VCaP (cell line): ENCODE measurements around the gene ZSCAN26.
A peak's percentile ranks its signal among the peaks of the same experiment; 100 is the strongest.

Experiments used
- H3K27ac ChIP-seq: fragments of 450-650 bp; 2 replicates; pipeline ENCODE4 v1.5.1; 2017
- TF ChIP-seq, protein P1 (sequence below): fragments of 450-650 bp; conservative IDR thresholded peaks from 2 replicates; pipeline ENCODE4 v1.5.1; 2017; ENCODE audit warnings: mild to moderate bottlenecking, moderate library complexity

Gene ZSCAN26

GRCh38 chr6:28248916-28249315 lies 18.0 kb upstream of the ZSCAN26 start:
- TF ChIP-seq, protein P1, sequence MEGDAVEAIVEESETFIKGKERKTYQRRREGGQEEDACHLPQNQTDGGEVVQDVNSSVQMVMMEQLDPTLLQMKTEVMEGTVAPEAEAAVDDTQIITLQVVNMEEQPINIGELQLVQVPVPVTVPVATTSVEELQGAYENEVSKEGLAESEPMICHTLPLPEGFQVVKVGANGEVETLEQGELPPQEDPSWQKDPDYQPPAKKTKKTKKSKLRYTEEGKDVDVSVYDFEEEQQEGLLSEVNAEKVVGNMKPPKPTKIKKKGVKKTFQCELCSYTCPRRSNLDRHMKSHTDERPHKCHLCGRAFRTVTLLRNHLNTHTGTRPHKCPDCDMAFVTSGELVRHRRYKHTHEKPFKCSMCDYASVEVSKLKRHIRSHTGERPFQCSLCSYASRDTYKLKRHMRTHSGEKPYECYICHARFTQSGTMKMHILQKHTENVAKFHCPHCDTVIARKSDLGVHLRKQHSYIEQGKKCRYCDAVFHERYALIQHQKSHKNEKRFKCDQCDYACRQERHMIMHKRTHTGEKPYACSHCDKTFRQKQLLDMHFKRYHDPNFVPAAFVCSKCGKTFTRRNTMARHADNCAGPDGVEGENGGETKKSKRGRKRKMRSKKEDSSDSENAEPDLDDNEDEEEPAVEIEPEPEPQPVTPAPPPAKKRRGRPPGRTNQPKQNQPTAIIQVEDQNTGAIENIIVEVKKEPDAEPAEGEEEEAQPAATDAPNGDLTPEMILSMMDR = no peak

DNA sequence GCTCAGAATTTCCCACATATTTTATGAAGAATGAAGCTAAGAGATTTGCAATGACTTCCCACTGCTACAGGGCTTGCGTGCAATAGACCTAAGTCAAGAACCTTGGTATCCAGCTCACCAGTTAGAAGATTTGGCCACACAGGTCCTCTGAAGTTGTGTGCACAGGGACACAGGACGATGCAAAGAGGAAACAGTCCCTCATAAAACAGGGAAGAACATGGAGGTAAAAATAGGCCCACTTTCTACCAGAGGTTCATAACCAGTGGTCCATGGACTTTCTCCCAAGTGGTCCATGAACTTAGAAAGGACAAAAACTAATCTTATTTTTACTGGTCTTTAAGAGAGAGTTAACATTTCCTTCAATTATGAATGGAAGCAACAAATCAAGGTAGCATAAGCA lies 16.2 kb upstream of the ZSCAN26 start:
- TF ChIP-seq, protein P1 = no peak
- H3K27ac ChIP-seq = no peak overlapping the region

More at GRCh38 chr6:28248916-28249315, 18.0 kb upstream of the ZSCAN26 start:
- H3K27ac ChIP-seq = no peak overlapping the region

DNA sequence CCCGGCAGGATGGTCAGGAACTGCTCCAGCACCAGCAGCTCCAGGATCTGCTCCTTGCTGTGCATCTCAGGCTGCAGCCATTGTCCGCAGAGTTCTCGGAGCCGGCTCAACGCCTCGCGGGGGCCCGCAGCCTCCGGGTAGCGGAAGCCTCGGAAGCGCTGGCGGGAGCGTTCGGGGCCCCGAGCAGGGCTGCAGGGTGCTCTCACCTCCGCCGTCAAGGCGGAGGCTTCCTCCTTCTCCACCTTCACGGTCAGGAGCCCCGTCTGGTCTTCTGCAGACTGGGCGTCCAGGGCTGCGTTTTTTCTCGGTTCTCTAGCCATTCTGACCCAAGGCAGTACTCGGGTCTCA lies 15.3 kb upstream of the ZSCAN26 start:
- TF ChIP-seq, protein P1 = no peak
- H3K27ac ChIP-seq = peak overlapping the region; percentile 72

- TF ChIP-seq, protein P1 = no peak
- peak within 1 kb of the TSS; percentile 72 for H3K27ac ChIP-seq
Observed at GRCh38 chr6:28252009-28252975, 14.7 kb upstream of the ZSCAN26 start, which contains the start of gene ZKSCAN4. Gene ZKSCAN4 (minus strand): TSS chr6:28252269. CDS start chr6:28251980, 289 bp downstream.

- H3K27ac ChIP-seq = no peak overlapping the region
- TF ChIP-seq, protein P1 = no peak
Observed at GRCh38 chr6:28254121-28254519, 12.8 kb upstream of the ZSCAN26 start.

DNA sequence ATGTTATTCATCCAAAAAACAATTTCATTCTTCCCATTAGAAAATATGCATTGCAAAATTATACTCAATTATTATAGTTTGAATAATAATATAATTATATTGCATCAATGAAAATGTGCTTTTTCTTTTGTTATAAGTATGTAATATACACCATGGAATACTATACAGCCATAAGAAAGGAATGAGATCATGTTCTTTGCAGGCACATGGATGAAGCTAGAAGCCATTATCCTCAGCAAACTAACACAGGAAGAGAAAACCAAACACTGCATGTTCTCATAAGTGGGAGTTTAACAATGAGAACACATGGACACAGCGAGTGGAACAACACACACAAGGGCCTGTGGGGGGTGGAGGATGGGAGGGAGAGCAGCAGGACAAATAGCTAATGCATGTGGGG lies 9.9 kb upstream of the ZSCAN26 start:
- no peak overlapping the region for H3K27ac ChIP-seq
- TF ChIP-seq, protein P1 = no peak

GRCh38 chr6:28258877-28259777 lies 7.8 kb upstream of the ZSCAN26 start, which contains the start of gene NKAPL:
Gene NKAPL (plus strand): TSS chr6:28259297. CDS start chr6:28259372, 75 bp downstream.
- TF ChIP-seq, protein P1 = no peak

More at GRCh38 chr6:28258877-28259777, 7.8 kb upstream of the ZSCAN26 start, which contains the start of gene NKAPL:
- H3K27ac ChIP-seq = no peak within 1 kb of the TSS
